ENCODE measurements around the gene POLA2.

The POLA2 gene

GRCh38 chr11:65274735-65275682, 13.2 kb downstream of the POLA2 start:
- in situ Hi-C loops (cut with HindIII; ENCODE audit: low sequenced_read_pairs) = loop anchor here (5.0 kb wide), 1 partner anchor 63 kb away; no protein-coding TSS in a partner anchor
- TF ChIP-seq CTCF (IDR thresholded peaks at IDR 0.05; ENCODE audit: low read depth, low read length, missing control alignments) = peak; percentile 73
- peak; percentile 76 for DNase-seq (ENCODE audit: low read depth)
- no peak overlapping the region for H3K4me3 ChIP-seq (ENCODE audit: low read depth, low read length)

- in situ Hi-C loops (cut with HindIII; ENCODE audit: low sequenced_read_pairs) = loop anchor here (5.0 kb wide), 1 partner anchor 64 kb away; no protein-coding TSS in a partner anchor
- H3K4me3 ChIP-seq (ENCODE audit: low read depth, low read length) = no peak overlapping the region
- no peak for TF ChIP-seq CTCF (IDR thresholded peaks at IDR 0.05; ENCODE audit: low read depth, low read length, missing control alignments)
- no peak for DNase-seq (ENCODE audit: low read depth)
Measured at GRCh38 chr11:65275906-65276305, 14.1 kb downstream of the POLA2 start.

- TF ChIP-seq CTCF (IDR thresholded peaks at IDR 0.05; ENCODE audit: low read depth, low read length, missing control alignments) = no peak
- in situ Hi-C loops (cut with HindIII; ENCODE audit: low sequenced_read_pairs) = loop anchor here (5.0 kb wide), 1 partner anchor 65 kb away; no protein-coding TSS in a partner anchor
- DNase-seq (ENCODE audit: low read depth) = no peak
- H3K4me3 ChIP-seq (ENCODE audit: low read depth, low read length) = no peak overlapping the region
Measured at GRCh38 chr11:65277631-65278277, 16.0 kb downstream of the POLA2 start.

GRCh38 chr11:65278356-65278755, 16.6 kb downstream of the POLA2 start:
- H3K4me3 ChIP-seq (ENCODE audit: low read depth, low read length) = no peak overlapping the region
- no peak for DNase-seq (ENCODE audit: low read depth)
- TF ChIP-seq CTCF (IDR thresholded peaks at IDR 0.05; ENCODE audit: low read depth, low read length, missing control alignments) = no peak
- in situ Hi-C loops (cut with HindIII; ENCODE audit: low sequenced_read_pairs) = loop anchor here (5.0 kb wide), 1 partner anchor 66 kb away; no protein-coding TSS in a partner anchor

GRCh38 chr11:65279279-65279678, 17.5 kb downstream of the POLA2 start:
- no peak for TF ChIP-seq CTCF (IDR thresholded peaks at IDR 0.05; ENCODE audit: low read depth, low read length, missing control alignments)
- in situ Hi-C loops (cut with HindIII; ENCODE audit: low sequenced_read_pairs) = loop anchor here (5.0 kb wide), 1 partner anchor 67 kb away; no protein-coding TSS in a partner anchor
- H3K4me3 ChIP-seq (ENCODE audit: low read depth, low read length) = no peak overlapping the region
- no peak for DNase-seq (ENCODE audit: low read depth)

- no peak overlapping the region for H3K4me3 ChIP-seq (ENCODE audit: low read depth, low read length)
- peak; percentile 96 for DNase-seq (ENCODE audit: low read depth)
- in situ Hi-C loops (cut with HindIII; ENCODE audit: low sequenced_read_pairs) = loop anchor here (5.0 kb wide), 1 partner anchor 68 kb away; no protein-coding TSS in a partner anchor
- no peak for TF ChIP-seq CTCF (IDR thresholded peaks at IDR 0.05; ENCODE audit: low read depth, low read length, missing control alignments)
Measured at GRCh38 chr11:65279741-65280440, 18.1 kb downstream of the POLA2 start.

All from astrocyte of the cerebellum (primary cell).